ENCODE results near the gene CARD19. TPM values are rescaled to one million over a fixed set of nuclear protein-coding genes. Genes with fewer than 3 reads are reported as not detected.
"Not testable (repeated sequence)": the region's sequence is repeated elsewhere in the genome, so short reads cannot be mapped to it uniquely, and the experiment has no call there.

The CARD19 gene
- total RNA-seq, 8 experiments from 2014 or later: 17.5 to 57.7 (median 30.1) TPM

- H3K4me1 ChIP-seq (replicated peaks in 1 of 2): no peaks in the 10 kb centered on the region
- no peak overlapping the region for H3K4me3 ChIP-seq
- in situ Hi-C loops (cut with MboI; ENCODE audit: low pct_unique_long_range_greater_than_20kb in 2 of 9, low sequenced_read_pairs in 9 of 9, unreplicated experiment in 9 of 9): no loop called here
- no peak overlapping the region for H3K27ac ChIP-seq
- ATAC-seq (replicated peaks in 6 of 8): peak; percentile 29 to 91 (median 64)
- WGBS, 10 experiments: 3 to 100% (median 80%) methylated on average over 1 to 7 of the region's 15 CpGs; no CpG with 5 or more reads in 5 of the 10 experiments
Measured at GRCh38 chr9:93143830-93144530, 48.0 kb downstream of the CARD19 start.

GRCh38 chr9:93146696-93147095 is 50.7 kb downstream of the CARD19 start:
- in situ Hi-C loops (cut with MboI; ENCODE audit: low pct_unique_long_range_greater_than_20kb in 2 of 9, low sequenced_read_pairs in 9 of 9, unreplicated experiment in 9 of 9); H3K4me3 ChIP-seq; H3K27ac ChIP-seq; H3K4me1 ChIP-seq (replicated peaks in 1 of 2): not testable (repeated sequence)
- 31 to 100% (median 64%) methylated on average over 1 to 5 of the region's 6 CpGs; no CpG with 5 or more reads in 2 of the 10 experiments for WGBS, 10 experiments
- peak in 1 of 8 experiments; percentile 18 for ATAC-seq (replicated peaks in 6 of 8)

GRCh38 chr9:93147632-93148031 is 51.6 kb downstream of the CARD19 start:
- 40 to 100% (median 86%) methylated on average over 1 to 2 of the region's 2 CpGs; no CpG with 5 or more reads in 3 of the 10 experiments for WGBS, 10 experiments
- no peak overlapping the region for H3K27ac ChIP-seq
- in situ Hi-C loops (cut with MboI; ENCODE audit: low pct_unique_long_range_greater_than_20kb in 2 of 9, low sequenced_read_pairs in 9 of 9, unreplicated experiment in 9 of 9): no loop called here
- H3K4me3 ChIP-seq: no peak overlapping the region
- ATAC-seq (replicated peaks in 6 of 8): no peak
- H3K4me1 ChIP-seq (replicated peaks in 1 of 2): no peaks in the 10 kb centered on the region

GRCh38 chr9:93148721-93149120 is 52.7 kb downstream of the CARD19 start:
- WGBS, 10 experiments: 20 to 100% (median 86%) methylated on average over 1 to 2 of the region's 2 CpGs; no CpG with 5 or more reads in 4 of the 10 experiments
- no peak for ATAC-seq (replicated peaks in 6 of 8)
- no peaks in the 10 kb centered on the region for H3K4me1 ChIP-seq (replicated peaks in 1 of 2)
- H3K27ac ChIP-seq: no peak overlapping the region
- H3K4me3 ChIP-seq: no peak overlapping the region
- in situ Hi-C loops (cut with MboI; ENCODE audit: low pct_unique_long_range_greater_than_20kb in 2 of 9, low sequenced_read_pairs in 9 of 9, unreplicated experiment in 9 of 9): no loop called here

GRCh38 chr9:93149361-93149760 is 53.3 kb downstream of the CARD19 start:
- in situ Hi-C loops (cut with MboI; ENCODE audit: low pct_unique_long_range_greater_than_20kb in 2 of 9, low sequenced_read_pairs in 9 of 9, unreplicated experiment in 9 of 9): no loop called here
- Histone ChIP-seq H3K27ac (no peak overlapping the region), H3K4me1 (replicated peaks in 1 of 2) (no peaks in the 10 kb centered on the region), H3K4me3 (no peak overlapping the region)
- ATAC-seq (replicated peaks in 6 of 8): peak in 1 of 8 experiments; percentile 57
- WGBS, 10 experiments: 0 to 100% (median 65%) methylated on average over 1 of the region's 1 CpG; no CpG with 5 or more reads in 2 of the 10 experiments

GRCh38 chr9:93151097-93151784 is 55.2 kb downstream of the CARD19 start:
- Histone ChIP-seq H3K4me1 (replicated peaks in 1 of 2) (no peaks in the 10 kb centered on the region), H3K27ac (no peak overlapping the region), H3K4me3 (no peak overlapping the region)
- in situ Hi-C loops (cut with MboI; ENCODE audit: low pct_unique_long_range_greater_than_20kb in 2 of 9, low sequenced_read_pairs in 9 of 9, unreplicated experiment in 9 of 9): loop anchor here in 5 of 9 experiments (10.0 to 25.0 kb wide), 5 partner anchors 154 to 811 kb away; partner anchors contain the start of gene BARX1 (in 1 of the 5)
- WGBS, 10 experiments: 51 to 90% (median 70%) methylated on average over 1 to 5 of the region's 10 CpGs; no CpG with 5 or more reads in 3 of the 10 experiments
- no peak for ATAC-seq (replicated peaks in 6 of 8)

- Histone ChIP-seq H3K4me3 (no peak overlapping the region), H3K4me1 (replicated peaks in 1 of 2) (no peaks in the 10 kb centered on the region), H3K27ac (no peak overlapping the region)
- WGBS, 10 experiments: 43 to 100% (median 76%) methylated on average over 3 to 9 of the region's 14 CpGs; no CpG with 5 or more reads in 2 of the 10 experiments
- peak; percentile 48 to 78 (median 64) for ATAC-seq (replicated peaks in 6 of 8)
- in situ Hi-C loops (cut with MboI; ENCODE audit: low pct_unique_long_range_greater_than_20kb in 2 of 9, low sequenced_read_pairs in 9 of 9, unreplicated experiment in 9 of 9): loop anchor here in 5 of 9 experiments (10.0 to 25.0 kb wide), 5 partner anchors 150 to 808 kb away; partner anchors contain the start of gene BARX1 (in 1 of the 5)
Measured at GRCh38 chr9:93154293-93154903, 58.4 kb downstream of the CARD19 start.

- in situ Hi-C loops (cut with MboI; ENCODE audit: low pct_unique_long_range_greater_than_20kb in 2 of 9, low sequenced_read_pairs in 9 of 9, unreplicated experiment in 9 of 9): loop anchor here in 5 of 9 experiments (10.0 to 25.0 kb wide), 5 partner anchors 149 to 806 kb away; partner anchors contain the start of gene BARX1 (in 1 of the 5)
- no peak for ATAC-seq (replicated peaks in 6 of 8)
- no peak overlapping the region for H3K4me3 ChIP-seq
- 33 to 97% (median 83%) methylated on average over 1 to 9 of the region's 16 CpGs; no CpG with 5 or more reads in 2 of the 10 experiments for WGBS, 10 experiments
- no peak overlapping the region for H3K27ac ChIP-seq
- peaks cover 0 to 6% of the 10 kb centered on the region in 2 donors for H3K4me1 ChIP-seq (replicated peaks in 1 of 2)
Measured at GRCh38 chr9:93155716-93156474, 59.9 kb downstream of the CARD19 start.

GRCh38 chr9:93156475-93157008 is 60.5 kb downstream of the CARD19 start:
- Histone ChIP-seq H3K27ac (no peak overlapping the region), H3K4me1 (replicated peaks in 1 of 2) (peaks cover 0 to 6% of the 10 kb centered on the region in 2 donors), H3K4me3 (no peak overlapping the region)
- in situ Hi-C loops (cut with MboI; ENCODE audit: low pct_unique_long_range_greater_than_20kb in 2 of 9, low sequenced_read_pairs in 9 of 9, unreplicated experiment in 9 of 9): loop anchor here in 5 of 9 experiments (10.0 to 25.0 kb wide), 5 partner anchors 148 to 806 kb away; partner anchors contain the start of gene BARX1 (in 1 of the 5)
- no peak for ATAC-seq (replicated peaks in 6 of 8)
- 65 to 100% (median 87%) methylated on average over 1 to 7 of the region's 11 CpGs; no CpG with 5 or more reads in 1 of the 10 experiments for WGBS, 10 experiments

GRCh38 chr9:93159601-93160471 is 63.8 kb downstream of the CARD19 start:
- Histone ChIP-seq H3K4me1 (replicated peaks in 1 of 2) (peaks cover 4 to 17% of the 10 kb centered on the region in 2 donors), H3K4me3 (no peak overlapping the region), H3K27ac (no peak overlapping the region)
- in situ Hi-C loops (cut with MboI; ENCODE audit: low pct_unique_long_range_greater_than_20kb in 2 of 9, low sequenced_read_pairs in 9 of 9, unreplicated experiment in 9 of 9): loop anchor here in 7 of 9 experiments (10.0 to 25.0 kb wide), 5 partner anchors 145 to 802 kb away; partner anchors contain the start of gene BARX1 (in 1 of the 7)
- 0 to 82% (median 23%) methylated on average over 1 to 6 of the region's 19 CpGs for WGBS, 10 experiments
- ATAC-seq (replicated peaks in 6 of 8): peak; percentile 98 to 100 (median 99)

Data from motor neuron (in vitro differentiated cells).